AG09319 (cell line): Measurements from ENCODE around the gene TNFRSF4.
"Not testable (repeated sequence)": the region's sequence is repeated elsewhere in the genome, so short reads cannot be mapped to it uniquely, and the experiment has no call there.

Source experiments
- DNase-seq: peaks from one replicate; pipeline ENCODE4 v3.0.0-alpha.2; 2010; ENCODE audit warnings: low read depth; ENCODE audit errors: extremely low read depth
- TF ChIP-seq, protein P1 (sequence below): IDR thresholded peaks from 2 replicates; pipeline ENCODE4 v1.5.1; 2011; ENCODE audit warnings: low read depth, mild to moderate bottlenecking, inconsistent platforms, low read length, moderate library complexity

The TNFRSF4 gene

DNA sequence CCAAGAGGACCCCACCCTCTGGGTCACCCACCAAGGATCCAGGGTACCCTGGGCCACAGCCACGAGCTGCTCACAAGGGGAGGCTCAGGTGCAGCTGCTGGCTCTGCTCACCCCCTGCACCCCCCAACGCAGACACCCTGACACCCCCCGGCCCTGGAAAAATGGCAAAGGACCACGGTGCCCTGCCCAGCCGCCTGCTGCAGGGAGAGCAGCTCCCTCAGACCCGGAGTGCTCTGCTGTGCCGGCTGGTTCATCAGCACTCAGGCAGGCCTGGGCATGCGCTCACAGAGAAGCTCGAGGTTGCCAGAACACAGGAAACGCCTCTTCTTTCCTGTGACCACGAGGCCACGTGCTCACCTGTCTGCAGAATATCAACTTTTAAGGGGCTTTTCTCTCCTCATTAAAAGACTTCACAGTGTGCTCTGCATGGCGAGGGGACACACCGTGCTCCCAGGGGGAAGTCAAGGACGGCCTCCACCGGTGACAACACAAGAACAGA lies 36.9 kb upstream of the TNFRSF4 start:
- no peak for DNase-seq

DNA sequence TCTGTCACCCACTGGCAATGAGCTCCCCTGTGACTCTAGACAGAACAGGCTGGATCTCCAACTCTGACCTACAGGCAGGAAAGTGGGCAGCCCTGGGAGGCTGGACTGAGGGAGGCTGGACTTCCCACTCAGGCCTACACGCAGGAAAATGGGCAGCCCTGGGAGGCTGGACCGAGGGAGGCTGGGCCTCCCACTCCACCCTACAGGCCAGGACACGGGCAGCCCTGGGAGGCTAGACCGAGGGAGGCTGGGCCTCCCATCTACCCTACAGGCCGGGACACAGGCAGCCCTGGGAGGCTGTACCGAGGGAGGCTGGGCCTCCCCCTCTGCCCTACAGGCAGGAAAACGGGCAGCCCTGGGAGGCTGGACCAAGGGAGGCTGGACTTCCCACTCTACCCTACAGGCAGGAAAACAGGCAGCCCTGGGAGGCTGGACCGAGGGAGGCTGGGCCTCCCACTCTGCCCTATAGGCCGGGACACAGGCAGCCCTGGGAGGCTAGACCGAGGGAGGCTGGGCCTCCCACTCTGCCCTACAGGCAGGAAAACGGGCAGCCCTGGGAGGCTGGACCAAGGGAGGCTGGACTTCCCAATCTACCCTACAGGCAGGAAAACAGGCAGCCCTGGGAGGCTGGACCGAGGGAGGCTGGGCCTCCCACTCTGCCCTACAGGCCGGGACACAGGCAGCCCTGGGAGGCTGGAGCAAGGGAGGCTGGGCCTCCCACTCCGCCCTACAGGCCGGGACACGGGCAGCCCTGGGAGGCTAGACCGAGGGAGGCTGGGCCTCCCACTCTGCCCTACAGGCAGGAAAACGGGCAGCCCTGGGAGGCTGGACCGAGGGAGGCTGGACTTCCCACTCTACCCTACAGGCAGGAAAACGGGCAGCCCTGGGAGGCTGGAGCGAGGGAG lies 34.3 kb upstream of the TNFRSF4 start:
- not testable (repeated sequence) for DNase-seq

More for the DNA sequence above, 36.9 kb upstream of the TNFRSF4 start:
- TF ChIP-seq, protein P1, sequence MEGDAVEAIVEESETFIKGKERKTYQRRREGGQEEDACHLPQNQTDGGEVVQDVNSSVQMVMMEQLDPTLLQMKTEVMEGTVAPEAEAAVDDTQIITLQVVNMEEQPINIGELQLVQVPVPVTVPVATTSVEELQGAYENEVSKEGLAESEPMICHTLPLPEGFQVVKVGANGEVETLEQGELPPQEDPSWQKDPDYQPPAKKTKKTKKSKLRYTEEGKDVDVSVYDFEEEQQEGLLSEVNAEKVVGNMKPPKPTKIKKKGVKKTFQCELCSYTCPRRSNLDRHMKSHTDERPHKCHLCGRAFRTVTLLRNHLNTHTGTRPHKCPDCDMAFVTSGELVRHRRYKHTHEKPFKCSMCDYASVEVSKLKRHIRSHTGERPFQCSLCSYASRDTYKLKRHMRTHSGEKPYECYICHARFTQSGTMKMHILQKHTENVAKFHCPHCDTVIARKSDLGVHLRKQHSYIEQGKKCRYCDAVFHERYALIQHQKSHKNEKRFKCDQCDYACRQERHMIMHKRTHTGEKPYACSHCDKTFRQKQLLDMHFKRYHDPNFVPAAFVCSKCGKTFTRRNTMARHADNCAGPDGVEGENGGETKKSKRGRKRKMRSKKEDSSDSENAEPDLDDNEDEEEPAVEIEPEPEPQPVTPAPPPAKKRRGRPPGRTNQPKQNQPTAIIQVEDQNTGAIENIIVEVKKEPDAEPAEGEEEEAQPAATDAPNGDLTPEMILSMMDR = no peak

DNA sequence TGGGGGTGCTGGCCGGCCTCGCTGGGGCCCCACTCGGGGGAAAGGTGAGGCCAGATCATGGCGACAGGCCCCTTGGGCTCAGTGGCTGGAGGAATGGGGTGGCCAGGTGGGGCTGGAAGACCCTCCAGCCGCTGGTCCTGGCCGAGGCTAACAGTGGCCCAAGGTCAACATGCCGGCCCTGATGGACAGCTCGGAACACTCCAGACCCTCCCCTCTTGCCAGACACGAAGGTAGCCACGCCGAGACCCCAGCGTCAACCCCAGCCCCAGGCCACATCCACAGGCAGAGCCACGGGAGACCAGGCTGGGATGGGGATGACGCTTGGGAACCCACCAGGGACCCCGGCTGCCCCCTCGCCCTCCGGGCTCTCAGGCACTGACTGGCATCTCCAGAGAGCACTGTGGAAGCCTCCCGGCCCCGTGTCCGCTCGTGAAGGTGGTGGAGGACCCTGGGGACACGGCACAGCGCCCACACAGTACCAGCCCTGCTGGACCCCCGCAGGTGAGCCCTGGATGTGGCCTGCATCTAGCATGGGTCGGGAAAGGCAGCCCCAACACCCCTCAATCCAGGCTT lies 33.5 kb upstream of the TNFRSF4 start:
- TF ChIP-seq, protein P1 = no peak
- no peak for DNase-seq

DNA sequence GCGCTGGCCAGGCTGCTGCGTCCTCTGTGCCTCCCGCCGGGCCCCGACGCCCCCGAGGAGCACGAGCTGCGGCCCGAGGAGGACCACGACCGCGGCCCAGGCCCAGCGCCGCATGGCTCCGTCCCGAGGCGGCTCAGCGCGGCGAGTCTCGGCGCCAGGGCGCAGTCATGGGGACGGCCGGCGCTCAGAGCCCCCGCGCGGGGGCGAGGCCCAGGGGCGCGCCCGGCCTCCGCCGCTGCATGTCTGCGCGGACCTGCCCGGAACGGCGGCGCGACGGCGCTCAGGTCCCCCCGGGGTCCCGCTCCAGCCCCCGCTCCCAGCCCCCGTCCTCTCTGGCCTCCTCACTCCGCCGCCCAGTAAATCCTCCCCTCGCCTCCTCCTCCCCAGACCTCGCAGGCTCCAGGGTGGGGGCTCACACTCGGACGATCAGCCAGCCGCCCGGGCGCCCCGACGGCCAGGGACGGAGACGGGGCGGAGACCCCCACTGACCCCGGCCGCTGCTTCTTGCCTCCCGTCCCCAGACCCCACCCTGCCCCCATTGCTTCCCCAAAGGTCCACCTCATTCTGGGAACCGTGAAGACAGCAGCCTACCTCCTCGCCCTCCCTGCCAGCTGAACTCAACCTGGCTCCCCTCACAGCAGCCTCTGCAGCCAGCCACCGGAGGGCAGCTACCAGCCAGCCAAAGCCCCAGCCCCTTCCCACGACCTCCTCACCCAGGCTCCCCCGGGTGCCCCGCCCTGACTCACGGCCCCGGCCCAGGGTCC lies 32.8 kb upstream of the TNFRSF4 start, which contains the start of gene C1QTNF12:
Gene C1QTNF12 (minus strand): TSS at position 146 of the 764 bp plus-strand sequence. CDS start 32 bp downstream, at position 114.
- TF ChIP-seq, protein P1 = no peak
- no peak for DNase-seq

DNA sequence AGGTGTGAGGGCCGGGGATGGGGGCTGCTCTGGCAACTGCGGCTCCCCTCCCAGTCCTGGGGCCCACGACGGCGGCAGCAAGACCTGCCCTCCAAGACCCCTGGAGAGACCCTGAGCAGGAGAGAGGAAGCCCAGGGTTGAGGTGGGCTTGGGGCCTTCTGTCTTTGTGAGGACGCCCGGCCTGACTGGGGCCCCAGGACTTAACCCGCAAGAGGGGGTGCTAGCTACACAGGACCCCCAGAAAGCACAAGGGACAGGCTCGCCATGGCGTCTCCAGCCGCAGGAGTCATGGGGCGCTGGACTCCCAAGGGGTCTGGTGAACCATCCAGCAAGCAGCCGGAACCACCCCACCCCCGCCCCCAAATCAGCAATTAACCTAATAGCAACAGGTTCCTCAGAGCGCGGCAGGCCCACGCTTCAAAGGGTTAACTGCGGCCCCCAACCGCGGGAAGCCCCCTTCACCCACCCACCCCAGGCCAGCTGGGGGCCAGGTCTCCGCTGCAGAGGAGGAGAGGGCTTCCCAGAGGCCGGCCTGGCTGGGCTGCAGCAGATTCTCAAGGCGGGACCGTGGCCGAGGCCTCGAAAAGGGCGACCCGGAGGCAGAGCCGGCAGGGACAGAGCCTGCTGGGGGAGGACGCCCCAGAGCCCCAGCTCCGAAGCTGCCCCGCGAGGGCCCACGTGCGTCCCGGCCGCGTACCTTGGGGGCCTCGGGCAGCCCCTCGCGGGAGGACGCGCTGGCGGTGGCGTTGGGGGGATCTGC lies 32.0 kb upstream of the TNFRSF4 start:
- TF ChIP-seq, protein P1 = no peak

DNA sequence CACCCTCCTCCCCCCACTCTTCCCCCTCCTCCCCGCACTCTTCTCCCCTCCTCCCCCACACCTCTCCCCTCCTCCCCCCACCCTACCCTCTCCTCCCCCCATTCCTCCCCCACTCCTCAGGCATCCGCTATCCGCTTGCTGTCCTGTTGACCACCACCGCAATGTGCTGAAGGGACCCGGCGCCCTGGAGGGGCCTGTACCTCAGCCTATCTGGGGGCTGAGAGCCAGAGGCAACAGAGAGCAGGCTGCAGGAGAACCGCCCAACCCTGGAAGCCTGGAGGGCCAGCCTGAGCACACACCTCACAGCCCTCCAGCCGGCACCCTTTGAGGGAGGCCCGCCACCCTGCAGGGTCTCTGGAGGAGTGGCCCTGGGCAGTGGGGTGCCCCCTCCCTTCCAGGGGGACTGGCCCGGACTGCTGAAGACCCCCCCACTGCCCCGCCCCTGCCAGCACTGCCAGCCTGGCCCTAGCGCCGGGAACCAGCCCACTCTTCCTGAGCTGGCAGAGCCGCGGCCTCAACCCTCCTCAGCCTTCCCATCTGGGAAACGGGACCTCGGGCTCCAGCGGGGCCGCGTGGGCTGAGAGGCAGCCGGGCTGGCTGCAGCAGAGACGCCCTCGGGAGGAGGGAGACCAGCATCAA lies 31.3 kb upstream of the TNFRSF4 start:
- TF ChIP-seq, protein P1 = no peak
- no peak for DNase-seq

More for the DNA sequence above, 32.0 kb upstream of the TNFRSF4 start:
- no peak for DNase-seq
